Neuron (in vitro differentiated cells): Measurements from ENCODE around the gene SEZ6L.
A peak's percentile ranks its signal among the peaks of the same experiment; 100 is the strongest.

Source experiments
- H2AFZ ChIP-seq: one replicate; pipeline ENCODE4 v1.6.1; 2013; ENCODE audit warnings: low read depth, mild to moderate bottlenecking, inconsistent platforms, low read length, moderate library complexity
- H3K27me3 ChIP-seq: one replicate; pipeline ENCODE4 v1.6.1; 2013; ENCODE audit warnings: low read length; ENCODE audit not compliant: insufficient read depth
- H3K36me3 ChIP-seq: one replicate; pipeline ENCODE4 v1.6.1; 2013; ENCODE audit warnings: low read length; ENCODE audit not compliant: insufficient read depth
- H3K4me1 ChIP-seq: one replicate; pipeline ENCODE4 v1.6.1; 2013; ENCODE audit warnings: low read length; ENCODE audit not compliant: insufficient read depth
- H3K4me3 ChIP-seq: 2 replicates; pipeline ENCODE4 v1.5.1; 2013; ENCODE audit warnings: mild to moderate bottlenecking, low read length, moderate library complexity
- H3K9me3 ChIP-seq: one replicate; pipeline ENCODE4 v1.6.1; 2013; ENCODE audit warnings: low read length

The SEZ6L gene

DNA sequence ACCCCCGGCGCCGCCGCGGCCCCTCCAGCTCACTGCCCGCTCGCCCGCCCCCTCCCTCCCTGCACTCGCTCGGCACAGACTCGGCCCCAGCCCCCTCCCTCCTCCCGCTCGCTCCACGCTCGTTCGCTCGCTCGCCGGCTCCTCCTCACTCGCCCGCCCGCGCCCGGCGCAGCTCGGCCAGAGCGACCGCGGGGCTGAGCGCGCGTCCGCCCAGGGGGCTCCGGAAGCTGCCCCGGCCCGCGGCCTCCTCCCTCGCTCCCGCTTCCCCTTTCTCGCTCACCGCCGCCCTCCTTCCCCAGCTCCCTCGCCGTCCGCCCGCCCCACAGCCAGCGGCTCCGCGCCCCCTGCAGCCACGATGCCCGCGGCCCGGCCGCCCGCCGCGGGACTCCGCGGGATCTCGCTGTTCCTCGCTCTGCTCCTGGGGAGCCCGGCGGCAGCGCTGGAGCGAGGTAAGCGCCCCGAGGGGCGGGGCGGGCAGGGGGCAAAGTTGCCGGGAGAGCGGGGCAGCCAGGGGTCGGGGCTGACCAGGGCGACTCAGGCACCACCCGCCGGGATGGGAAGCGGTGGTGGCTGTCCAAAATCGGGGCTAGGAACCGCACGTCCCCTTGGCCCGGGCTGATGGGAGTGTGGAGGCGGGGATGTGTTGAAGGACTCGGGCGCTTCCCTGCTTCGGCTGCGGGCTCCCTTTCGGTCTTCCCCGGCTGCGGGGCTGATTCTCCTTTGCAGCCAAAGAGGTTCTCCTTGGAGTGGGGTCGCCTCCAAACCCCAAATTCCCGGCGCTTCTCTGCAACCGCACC lies at the start of gene SEZ6L:
TSS of gene SEZ6L (plus strand) at position 148 of the 797 bp plus-strand sequence. CDS start at position 356, 208 bp downstream.
- H3K4me1 ChIP-seq, result peaks cover 10% of the 10 kb centered on the region
- H3K9me3 ChIP-seq, result no peaks in the 10 kb centered on the region
- peak within 1 kb of the TSS; percentile 95 for H2AFZ ChIP-seq
- no peaks in the 10 kb centered on the region for H3K36me3 ChIP-seq
- H3K4me3 ChIP-seq, result peak within 1 kb of the TSS; percentile 43
- H3K27me3 ChIP-seq, result peaks cover 51% of the 10 kb centered on the region

DNA sequence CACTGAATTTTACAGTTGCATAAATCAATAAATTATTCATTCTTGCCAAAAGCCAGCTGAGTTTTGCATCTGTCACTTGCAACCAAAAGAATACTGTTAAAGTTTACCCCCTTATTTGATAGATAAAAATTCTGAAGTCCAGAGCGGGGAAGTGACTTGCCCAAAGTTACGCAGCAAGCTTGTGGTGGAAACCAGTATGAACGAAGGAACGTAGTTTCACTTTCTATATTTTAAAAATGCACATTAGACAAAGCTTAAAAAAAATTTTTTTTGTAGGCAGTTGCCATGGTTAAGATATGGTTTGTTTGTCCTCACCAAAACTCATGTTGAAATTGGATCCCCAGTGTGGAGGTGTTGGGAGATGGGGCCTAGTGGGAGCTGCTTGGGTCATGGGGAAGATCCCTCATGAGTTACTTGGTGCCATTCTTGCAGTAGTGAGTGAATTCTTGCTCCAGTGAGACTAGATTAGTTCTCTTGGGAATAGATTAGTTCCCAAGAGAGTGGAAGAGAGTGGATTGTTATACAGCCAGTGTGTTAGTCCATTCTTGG lies 46.3 kb upstream of the SEZ6L start:
- Histone ChIP-seq H3K4me3 (no peak overlapping the region), H3K27me3 (peaks cover 6% of the 10 kb centered on the region), H3K4me1 (no peaks in the 10 kb centered on the region), H2AFZ (no peak overlapping the region), H3K36me3 (no peaks in the 10 kb centered on the region), H3K9me3 (no peaks in the 10 kb centered on the region)

DNA sequence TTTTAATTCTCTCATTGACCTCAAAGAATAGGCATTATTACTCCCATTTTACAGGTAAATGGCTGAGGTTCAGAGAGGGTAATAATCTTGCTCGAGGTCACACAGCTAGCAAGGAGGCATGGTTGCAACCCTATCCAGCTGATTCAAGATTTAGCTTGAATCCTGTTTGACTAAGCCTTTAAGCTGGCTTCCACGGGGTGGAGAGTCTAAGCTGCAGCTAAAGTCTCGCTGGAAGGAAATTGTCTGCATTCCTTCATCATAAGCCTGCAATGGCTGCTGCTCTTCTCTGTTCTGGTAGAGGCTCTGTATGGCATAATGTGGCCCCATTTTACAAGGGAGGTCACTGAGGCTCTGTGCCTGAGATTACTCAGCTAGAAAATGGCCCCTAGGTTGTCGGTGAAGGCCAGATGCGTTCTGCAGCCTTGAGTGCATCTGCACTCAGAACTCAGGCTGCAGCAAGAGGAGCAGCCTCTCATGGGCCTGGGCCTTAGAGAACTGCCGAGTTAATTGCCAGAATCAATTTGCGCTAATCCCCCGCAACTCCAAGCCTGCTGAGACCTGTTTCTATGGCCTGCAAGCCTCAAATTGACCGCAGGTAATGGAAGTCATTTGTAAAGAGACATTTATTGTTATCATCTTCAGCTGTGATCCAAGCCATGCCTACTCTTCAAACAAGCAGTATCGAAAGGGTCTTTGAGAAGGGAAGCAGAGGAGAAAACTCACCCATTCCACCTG lies 44.1 kb upstream of the SEZ6L start:
- no peaks in the 10 kb centered on the region for H3K36me3 ChIP-seq
- H3K4me3 ChIP-seq, result no peak overlapping the region
- no peaks in the 10 kb centered on the region for H3K9me3 ChIP-seq
- H2AFZ ChIP-seq, result no peak overlapping the region
- no peaks in the 10 kb centered on the region for H3K4me1 ChIP-seq
- H3K27me3 ChIP-seq, result peaks cover 6% of the 10 kb centered on the region

DNA sequence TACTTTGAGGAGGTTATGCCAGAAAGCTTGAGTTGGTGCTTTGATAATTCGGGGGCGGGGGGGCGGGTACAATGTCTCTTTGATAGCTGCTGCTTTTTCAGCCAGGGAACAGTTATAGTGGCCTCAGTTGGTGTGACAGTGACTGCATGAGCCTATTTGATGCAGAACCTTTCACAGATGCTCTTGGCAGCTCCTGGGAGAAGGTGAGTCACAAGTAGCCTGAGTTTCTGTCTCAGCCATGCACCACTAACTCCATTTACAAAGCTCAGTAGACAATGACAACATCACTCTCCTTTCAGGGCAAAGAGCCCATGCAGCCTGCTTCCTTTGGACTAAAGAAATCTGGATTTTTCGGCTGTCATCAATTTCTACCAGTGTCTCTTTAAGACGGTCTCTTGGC lies 42.1 kb upstream of the SEZ6L start:
- H2AFZ ChIP-seq, result no peak overlapping the region
- H3K4me1 ChIP-seq, result no peaks in the 10 kb centered on the region
- H3K9me3 ChIP-seq, result no peaks in the 10 kb centered on the region
- H3K36me3 ChIP-seq, result no peaks in the 10 kb centered on the region
- no peak overlapping the region for H3K4me3 ChIP-seq
- peaks cover 6% of the 10 kb centered on the region for H3K27me3 ChIP-seq

DNA sequence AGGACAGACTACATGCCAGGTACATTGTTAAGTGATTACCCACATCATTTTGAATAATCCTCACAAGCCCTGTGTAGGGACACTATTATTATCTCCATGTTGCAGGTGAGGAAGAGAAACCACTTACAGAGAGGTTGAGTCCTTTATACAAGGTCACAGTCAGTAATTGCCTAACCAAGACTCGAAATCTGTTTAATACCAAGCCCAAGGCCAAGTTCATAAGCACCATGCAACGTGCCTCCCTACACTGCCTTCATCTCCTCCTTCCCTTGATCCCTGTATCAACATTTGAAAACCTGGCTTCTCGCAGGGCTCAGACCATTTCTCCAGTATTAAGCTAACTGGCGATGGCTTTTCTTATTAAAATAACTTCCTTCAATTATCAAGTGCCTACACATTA lies 41.7 kb upstream of the SEZ6L start:
- H3K36me3 ChIP-seq, result no peaks in the 10 kb centered on the region
- H3K4me1 ChIP-seq, result no peaks in the 10 kb centered on the region
- H2AFZ ChIP-seq, result no peak overlapping the region
- no peak overlapping the region for H3K4me3 ChIP-seq
- peaks cover 6% of the 10 kb centered on the region for H3K27me3 ChIP-seq
- H3K9me3 ChIP-seq, result no peaks in the 10 kb centered on the region

DNA sequence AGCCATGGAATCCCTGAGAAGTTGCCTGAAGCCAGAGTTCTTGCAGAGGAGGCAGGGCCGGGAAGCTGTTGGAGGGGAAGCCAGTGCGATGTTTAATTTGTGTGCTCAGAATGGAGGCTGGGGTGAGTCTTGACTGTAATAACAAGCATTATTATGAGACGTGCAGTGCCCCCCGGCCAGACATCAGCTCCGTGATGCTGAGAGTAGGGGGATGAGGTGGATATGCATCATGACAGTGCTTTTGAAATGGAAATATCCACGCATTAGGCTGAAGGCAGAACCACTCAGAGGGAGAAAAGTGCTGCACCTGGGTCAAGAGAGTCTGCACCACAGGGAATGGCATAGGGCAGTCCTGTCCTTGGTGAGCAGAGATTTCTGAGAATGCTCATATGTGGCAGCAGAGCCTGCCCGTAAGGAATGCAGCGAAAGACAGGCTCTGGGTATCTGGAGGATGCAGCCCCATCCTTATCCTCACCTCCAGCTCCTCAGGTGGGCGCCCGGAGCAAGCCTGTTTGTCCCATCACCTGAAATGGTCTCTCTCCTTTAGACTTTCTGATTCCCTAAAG lies 37.6 kb upstream of the SEZ6L start:
- Histone ChIP-seq H2AFZ (no peak overlapping the region), H3K36me3 (no peaks in the 10 kb centered on the region), H3K27me3 (no peaks in the 10 kb centered on the region), H3K4me3 (no peak overlapping the region), H3K9me3 (no peaks in the 10 kb centered on the region), H3K4me1 (no peaks in the 10 kb centered on the region)

DNA sequence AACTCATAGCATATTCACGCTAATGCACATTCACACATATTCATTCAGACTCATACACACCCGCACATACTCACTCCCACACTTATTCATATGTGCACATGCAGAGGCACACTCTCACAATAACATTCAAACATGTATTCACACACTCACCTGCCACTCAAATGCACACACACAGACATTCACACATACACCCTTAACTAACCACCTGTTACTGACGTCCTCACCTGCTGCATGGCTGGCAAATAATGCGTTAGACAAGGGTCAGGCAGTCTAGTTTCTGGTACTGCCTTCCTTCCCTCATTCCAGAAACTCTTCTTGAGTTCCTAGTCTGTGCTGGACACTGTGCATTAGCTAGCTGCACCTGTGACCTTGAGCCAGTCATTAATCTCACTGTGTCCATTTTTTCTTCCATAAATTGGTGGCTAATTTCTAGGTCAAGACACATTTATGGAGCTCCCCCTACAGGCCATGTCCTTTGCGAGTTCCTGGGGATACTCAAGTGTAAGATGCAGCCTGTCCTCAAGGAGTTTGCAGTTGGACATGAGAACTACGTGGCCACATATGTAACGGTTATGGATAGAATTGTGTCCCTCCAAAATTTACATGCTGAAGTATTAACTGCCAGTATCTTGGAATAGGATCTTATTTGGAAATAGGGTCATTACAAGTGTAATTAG lies 34.5 kb upstream of the SEZ6L start:
- H3K27me3 ChIP-seq, result peaks cover 4% of the 10 kb centered on the region
- H3K4me3 ChIP-seq, result no peak overlapping the region
- H3K4me1 ChIP-seq, result no peaks in the 10 kb centered on the region
- no peak overlapping the region for H2AFZ ChIP-seq
- no peaks in the 10 kb centered on the region for H3K36me3 ChIP-seq
- H3K9me3 ChIP-seq, result no peaks in the 10 kb centered on the region

DNA sequence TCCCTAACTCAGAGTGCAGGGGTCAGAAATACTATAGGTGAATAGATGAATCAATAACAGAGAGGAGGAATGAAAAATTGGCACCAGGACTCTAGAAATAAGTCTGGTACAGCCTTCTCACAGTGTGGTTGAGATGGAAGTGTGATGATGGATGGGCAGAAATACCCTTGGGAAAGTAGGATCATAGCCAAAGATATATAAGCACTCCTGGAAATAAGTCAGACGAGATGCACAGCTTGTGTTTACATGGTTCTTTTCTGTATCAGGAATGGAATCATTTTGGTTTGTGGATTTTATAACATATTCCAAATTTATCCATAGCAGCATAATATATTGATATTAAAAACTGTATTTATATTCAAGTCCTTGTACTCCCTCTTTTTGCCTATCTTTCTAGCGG lies 33.5 kb upstream of the SEZ6L start:
- no peaks in the 10 kb centered on the region for H3K9me3 ChIP-seq
- H3K4me3 ChIP-seq, result no peak overlapping the region
- H3K36me3 ChIP-seq, result no peaks in the 10 kb centered on the region
- H2AFZ ChIP-seq, result no peak overlapping the region
- H3K27me3 ChIP-seq, result peaks cover 4% of the 10 kb centered on the region
- H3K4me1 ChIP-seq, result no peaks in the 10 kb centered on the region

DNA sequence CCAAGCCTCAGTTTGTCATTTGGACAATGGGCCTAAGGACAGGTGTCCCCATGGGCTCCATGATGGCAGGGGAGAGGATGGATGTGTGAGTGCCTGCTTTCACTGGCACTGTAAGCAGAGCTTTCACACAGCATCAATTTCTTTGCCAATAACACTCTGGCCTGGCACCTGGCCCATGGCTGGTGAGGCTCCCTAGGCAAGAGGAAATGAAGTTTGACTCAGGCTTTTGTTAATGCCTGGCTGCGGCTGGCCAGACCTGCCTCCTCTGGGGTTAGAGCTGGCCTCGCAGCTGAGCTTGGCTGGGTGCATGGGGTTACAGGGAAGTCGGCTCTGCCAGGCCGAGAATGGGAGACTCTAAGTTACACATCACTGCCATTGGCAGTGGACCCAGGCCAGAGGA lies 30.0 kb upstream of the SEZ6L start:
- Histone ChIP-seq H2AFZ (no peak overlapping the region), H3K9me3 (no peaks in the 10 kb centered on the region), H3K27me3 (peaks cover 4% of the 10 kb centered on the region), H3K4me1 (no peaks in the 10 kb centered on the region), H3K36me3 (no peaks in the 10 kb centered on the region), H3K4me3 (no peak overlapping the region)

DNA sequence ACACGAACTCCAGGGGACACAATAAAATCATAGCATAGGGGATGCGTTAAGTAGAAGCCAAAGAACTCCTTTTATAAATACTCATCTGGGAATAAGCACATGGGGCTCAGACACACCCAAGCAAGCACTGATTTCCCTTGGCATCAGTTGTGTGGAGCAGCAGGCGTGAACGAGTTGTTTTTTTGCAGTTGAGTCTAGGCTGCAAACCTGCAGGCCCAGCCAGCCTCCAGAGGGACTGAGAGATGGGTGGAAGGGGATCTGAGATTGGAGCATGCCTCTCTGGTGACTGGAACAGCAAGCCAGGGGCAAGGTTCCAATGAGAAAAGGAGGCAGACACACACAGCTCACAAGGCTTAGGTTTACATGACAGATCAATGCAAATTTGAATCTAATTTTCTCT lies 27.4 kb upstream of the SEZ6L start:
- Histone ChIP-seq H3K9me3 (no peaks in the 10 kb centered on the region), H2AFZ (no peak overlapping the region), H3K4me3 (no peak overlapping the region), H3K4me1 (no peaks in the 10 kb centered on the region), H3K27me3 (peaks cover 4% of the 10 kb centered on the region), H3K36me3 (no peaks in the 10 kb centered on the region)

DNA sequence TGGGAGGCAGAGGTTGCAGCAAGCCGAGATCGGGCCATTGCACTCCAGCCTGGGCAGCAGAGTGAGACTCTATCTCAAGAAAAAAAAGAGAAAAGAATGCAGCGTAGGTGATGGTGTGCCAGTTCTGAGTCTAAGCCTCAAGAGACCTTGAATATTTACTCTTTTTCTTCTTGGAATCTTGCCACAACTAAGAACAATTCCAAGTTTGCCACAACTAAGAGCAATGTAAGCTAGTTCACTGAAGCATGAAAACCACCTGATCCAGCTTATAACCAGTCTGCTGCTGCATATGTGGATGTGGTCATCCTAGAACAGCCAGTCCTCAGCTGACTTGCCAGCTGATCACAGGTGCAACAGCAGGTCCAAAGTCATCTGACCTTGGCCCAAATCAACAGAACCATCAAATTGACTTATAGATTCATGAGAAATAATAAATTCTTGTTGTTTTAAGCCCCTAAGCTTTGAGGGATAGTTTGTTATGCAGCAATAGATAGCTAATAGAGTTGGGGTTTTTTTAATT lies 25.4 kb upstream of the SEZ6L start:
- Histone ChIP-seq H3K9me3 (no peaks in the 10 kb centered on the region), H3K4me1 (no peaks in the 10 kb centered on the region), H3K4me3 (no peak overlapping the region), H2AFZ (no peak overlapping the region), H3K27me3 (peaks cover 4% of the 10 kb centered on the region), H3K36me3 (no peaks in the 10 kb centered on the region)

DNA sequence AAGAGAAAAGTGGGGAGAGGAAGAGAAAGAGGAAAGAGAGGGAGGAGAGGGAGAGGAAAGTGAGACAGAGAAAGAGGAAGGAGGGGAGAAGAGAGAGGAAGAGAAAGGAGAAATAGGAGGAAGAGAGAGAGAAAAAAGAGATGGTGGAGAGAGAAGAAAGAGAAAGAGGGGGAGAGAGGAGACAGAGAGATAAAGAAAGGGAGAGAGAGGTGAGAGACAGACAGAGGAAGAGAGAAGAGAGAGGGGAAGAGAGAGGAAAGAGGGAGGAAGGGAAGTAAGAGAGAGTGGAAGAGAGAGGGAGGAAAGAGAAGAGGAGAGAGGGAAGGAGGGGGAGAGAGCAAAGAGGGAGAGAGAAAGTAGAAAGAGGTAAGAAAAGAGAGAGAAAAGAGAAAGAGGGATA lies 9.4 kb upstream of the SEZ6L start:
- Histone ChIP-seq H3K4me1 (no peaks in the 10 kb centered on the region), H3K27me3 (peaks cover 6% of the 10 kb centered on the region), H3K4me3 (no peak overlapping the region), H3K9me3 (no peaks in the 10 kb centered on the region), H3K36me3 (no peaks in the 10 kb centered on the region), H2AFZ (no peak overlapping the region)
